Activated T-cell treated with anti-CD3 and anti-CD28 coated beads for 24 hours (primary cell): ENCODE results near the gene ACP1.

Experiments
- DNase-seq: peaks from one replicate; pipeline ENCODE4 v3.0.0-alpha.2; 2020; ENCODE audit warnings: low read depth

ACP1 gene

DNA sequence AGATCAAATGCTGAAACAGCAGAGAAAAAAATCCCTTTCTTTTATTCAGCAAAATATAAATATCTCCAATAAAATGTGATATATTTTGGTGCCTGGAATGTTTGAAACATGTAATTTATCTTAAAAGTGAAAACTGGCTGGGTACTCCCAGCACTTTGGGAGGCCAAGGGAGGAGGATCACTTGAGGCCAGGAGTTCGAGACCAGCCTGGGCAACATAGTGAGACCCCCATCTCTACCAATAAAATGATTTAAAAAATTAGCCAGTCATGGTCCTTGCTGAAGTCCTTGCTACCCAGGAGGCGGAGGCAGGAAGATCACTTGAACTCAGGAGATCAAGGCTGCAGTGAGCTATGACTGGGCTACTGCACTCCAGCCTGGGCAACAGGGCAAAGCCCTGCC, 9.6 kb upstream of the ACP1 start:
- DNase-seq: no peak

DNA sequence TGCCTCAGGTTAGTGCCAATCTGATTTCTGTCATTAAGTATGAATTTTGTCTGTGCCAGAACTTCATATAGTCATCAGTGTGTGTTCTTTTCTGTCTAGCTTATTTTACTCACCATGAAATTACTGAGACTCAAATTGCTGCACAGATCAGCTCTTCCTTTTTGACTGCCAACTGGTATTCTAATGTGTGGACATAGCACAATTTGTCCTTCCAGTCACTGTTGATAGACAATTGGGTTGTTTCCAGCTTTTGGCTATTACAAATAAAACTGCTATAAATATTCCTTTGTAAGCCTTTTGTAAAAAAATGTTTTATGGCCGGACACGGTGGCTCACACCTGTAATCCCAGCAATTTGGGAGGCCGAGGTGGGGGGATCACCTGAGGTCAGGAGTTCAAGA, 8.7 kb upstream of the ACP1 start:
- no peak for DNase-seq

DNA sequence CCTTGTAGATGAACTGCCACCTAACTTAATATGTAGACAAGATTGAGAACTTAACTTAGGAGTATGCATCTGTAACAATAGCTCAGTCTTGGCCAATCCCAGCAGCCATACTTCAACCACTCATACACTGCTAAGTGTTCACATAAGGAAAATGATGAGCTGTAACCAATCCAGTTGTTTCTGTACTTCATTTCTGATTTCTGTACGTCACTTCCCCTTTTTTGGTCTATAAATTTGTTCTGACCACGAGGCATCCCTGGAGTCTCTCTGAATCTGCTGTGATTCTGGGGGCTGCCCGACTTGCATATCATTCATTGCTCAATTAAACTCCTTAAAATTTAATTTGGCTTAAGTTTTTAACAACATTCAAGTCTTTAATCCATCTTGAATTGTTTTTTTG, 7.3 kb upstream of the ACP1 start:
- DNase-seq: no peak

DNA sequence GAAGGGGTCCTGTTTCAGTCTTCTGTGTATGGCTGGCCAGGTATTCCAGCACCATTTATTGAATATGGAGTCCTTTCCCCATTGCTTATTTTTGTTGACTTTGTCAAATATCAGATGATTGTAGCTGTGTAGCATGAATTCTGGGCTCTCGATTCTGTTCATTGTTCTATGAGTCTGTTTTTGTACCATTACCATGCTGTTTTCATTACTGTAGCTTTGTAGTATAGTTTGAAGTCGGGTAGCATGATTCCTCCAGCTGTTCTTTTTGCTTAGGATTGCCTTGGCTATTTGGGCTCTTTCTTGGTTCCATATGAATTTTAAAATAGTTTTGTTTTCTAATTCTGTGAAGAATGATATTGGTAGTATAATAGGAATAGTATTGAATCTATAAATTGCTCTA, 6.9 kb upstream of the ACP1 start:
- DNase-seq: no peak

DNA sequence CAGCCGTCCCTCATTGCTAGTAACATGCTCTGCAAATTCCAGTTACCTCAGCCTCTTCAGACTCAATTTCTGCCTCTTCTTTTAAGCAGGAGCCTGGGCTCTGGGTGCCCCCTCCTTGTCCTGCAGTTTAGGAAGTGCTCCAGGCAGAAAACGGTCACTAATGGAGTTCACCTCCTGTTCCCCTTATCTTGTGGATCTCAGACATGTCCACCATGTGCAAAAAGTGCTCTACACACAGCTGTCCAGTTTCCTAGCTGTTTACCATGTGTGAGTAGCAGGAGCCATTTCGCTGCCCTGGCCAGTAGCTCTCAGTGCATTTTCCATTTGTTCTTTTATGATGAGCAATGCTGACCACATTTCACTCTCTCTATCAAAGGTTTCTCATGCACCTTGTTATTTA, 5.8 kb upstream of the ACP1 start:
- no peak for DNase-seq

DNA sequence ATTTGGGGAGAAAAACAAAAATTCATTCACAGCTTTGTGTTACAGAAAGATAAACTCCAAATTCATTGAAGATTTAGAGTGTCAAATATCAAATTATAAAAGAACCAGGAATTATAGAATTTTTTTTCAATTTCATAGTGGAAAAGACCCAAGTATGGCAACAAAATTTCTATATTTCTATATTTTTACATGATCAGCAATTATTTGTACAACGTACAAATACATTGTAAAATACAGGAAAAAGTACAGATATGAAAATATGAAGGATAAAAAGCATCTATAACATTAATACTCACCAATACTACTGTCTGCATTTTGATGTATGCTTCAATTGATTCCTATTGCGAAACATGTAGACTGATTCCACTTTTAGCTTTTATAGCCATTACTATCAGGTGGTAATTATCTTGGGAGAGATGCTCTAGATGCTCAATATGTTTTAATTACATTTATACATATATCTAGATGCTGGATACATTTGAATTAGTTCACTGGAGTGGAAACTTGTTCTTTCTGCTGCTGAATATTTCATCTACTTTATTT, 4.9 kb upstream of the ACP1 start:
- DNase-seq: no peak

DNA sequence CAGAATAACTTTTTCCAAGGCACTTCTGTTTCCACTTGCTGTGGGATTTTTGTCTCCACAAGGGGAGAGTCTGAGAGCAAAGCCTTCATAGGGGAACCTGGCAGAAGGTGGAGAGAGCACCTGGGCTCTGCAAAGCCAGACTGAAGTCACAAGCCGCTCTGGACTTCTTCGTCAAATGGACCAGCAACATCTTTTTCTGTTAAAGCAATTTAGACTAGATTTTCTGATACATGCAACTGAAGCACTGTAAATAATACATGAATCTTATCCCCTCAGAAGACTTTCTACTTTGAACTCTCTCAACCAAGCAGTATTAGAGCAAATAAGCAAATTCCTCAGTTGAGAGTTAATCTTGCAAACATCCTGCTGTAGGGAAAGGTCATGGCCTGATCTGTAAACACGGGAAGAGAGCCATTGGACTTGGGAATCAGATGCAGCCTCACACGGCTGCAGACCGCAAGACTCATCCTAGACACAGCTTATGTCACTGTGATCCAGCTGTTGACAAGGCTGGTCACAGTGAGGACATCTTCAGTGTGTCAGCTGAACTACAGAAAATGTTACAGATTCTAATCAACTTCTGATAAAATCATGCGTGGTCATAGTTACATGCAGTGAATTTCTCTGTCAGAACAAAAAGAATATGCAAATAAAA, 4.1 kb upstream of the ACP1 start:
- no peak for DNase-seq

DNA sequence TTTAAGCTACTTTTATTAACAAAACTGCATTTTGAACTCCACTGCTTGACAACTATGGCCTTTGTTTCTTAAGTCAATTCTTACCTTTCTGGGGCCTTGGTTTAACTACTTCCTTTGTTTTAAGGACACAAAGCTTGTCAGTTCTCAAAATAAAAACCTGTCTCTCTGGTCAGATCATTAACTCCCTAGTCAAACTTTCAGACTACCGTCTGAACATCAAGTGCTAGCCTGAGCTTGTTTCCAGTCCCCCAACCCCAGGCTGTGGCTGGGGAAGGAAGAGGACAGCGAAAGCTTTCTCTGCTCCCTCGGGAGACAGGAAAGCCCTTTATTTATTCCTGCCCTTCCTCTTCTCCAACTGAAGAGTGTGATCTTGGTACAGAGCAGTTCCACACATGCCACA, 2.6 kb upstream of the ACP1 start:
- DNase-seq: no peak

DNA sequence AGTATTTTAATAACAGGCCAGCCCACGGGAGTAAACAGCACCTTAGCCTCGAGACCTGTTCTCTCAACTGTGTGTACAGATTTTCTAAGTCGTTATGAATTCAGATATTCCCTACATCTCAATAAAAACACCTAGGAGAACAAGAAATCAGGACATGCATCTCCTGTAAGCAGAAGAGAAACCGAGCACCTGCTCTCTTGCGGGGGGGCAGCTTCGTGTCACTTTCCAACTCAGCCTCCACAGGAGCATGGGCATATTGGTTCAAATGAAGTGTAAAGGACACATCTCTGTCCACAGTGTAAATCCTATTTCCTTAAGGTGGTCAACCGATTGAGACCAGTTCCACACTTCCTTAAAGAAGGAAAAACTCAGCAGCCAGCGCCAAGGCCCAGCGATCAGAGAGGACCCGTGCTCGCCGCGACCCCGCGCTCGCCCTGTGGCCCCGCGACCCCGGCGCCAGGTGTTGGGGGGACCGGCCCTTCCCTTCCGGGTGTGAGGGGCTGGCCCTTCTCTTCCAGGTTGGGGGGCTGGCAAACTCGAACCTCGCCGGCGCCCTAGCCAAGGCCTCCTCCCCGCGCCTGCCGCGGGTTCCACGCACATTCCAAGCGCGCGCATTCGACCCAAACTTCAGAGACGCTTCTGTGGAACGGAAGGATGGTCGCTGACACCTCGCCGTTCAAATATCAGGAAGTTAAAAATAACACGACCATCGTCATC, 1.6 kb upstream of the ACP1 start:
- DNase-seq: no peak

DNA sequence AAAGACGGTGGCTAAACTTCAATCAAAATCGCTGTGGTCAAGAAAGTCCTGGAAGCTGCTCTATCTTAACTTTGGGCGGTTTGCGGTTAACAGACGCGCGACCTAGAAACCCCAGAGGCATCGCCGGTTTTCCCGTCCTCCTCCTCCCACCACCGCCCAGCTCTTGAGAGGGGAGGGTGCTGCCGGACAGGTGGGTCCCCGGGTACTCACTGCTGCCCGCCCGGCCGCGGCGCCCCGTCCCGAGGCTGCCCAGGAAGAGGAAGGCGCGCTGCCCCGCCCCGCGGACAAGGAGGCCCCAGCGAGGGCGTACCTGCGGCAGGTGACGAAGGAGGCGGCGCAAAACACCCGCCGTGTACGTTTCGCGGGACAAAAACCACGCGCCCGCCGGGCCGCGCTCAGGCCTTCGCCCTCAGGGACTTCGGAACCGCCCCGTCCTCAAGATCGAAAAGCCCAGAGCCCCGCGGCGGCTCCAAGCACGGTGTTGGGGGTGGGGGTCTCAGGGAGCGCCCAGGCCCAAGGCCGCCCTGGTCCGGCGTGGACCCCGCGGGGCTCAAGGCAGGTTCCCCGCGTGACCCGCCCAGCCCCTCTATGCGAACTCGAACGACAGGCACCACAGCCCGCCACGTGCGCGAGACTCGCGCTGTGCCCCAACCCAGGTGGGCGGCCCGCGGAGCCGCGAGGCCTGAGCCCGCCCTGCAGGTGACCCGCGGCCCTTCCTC, 814 bp upstream of the ACP1 start, which contains the start of gene SH3YL1:
TSS of gene SH3YL1 (minus strand) at position 259 of the 719 bp plus-strand sequence. CDS start at position 211, 48 bp downstream.
- DNase-seq: no peak

DNA sequence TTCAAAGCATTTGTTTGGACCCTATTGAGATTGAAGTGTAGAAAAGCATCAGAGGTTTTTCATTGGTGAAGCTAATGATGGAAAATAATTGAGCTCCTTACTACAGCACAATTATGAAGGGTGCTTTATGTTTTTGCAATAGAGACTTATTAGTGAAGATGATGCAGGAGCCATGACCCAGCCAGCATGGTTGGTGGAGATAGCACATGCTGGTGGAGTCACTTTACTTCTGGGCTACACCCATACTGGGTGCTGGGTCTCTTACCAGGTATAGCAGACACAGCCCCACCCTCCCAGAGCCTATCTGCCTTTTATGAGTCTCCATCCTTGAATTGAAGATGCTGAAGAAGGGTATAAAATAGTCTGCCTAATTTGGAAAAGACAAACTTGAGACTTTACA, 3.6 kb downstream of the ACP1 start:
- DNase-seq: no peak

DNA sequence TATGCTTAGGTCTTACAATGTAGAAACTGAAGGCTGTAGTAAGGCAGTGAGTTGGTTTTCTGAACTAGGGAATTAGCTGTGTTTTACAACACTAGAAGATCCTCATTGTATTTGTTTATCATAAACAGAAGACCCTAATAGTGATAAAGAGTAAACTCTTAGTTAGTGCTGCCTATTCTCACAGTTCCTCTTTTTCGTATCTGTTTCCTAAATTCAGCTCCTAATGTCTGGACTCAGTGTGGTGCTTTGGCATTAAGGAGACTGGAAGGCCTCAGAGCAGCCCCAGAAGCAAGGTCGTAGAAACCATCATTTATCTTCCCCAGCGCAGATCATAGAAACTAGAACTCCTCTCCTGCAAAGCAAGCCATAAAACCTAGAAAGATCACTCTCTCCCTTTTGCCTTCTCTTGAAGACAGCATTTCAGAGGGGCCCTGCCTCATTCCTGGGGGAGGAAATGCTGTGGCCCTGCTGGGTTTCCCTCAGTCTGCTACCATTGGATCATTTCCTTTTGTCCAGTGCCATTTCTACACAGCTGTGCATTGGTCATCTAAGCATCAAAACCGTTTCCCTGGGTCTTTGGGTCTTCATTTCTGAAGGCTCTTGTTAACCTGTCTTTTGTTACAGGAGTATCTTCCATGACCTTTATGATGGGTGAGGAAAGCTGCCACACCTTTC, 4.7 kb downstream of the ACP1 start:
- DNase-seq: no peak

DNA sequence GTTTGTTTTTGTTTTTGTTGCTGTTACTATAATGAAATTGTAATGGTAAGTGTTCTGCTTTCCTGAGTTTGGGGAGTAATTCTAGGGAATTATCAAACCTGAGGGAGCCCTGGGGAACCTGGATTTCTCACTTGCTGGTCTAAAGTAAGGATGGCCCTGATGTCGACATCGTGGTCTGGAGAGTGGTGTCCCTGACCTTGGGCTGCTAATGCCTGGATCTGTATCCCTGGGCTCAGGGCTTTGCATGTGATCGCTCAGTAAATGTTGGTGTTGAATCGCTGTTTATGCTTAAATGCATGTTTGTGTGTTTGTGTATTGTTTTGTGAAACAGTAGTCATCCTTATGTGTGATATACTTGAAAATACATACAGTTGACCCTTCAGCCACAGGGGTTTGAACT, 6.1 kb downstream of the ACP1 start:
- DNase-seq: no peak

DNA sequence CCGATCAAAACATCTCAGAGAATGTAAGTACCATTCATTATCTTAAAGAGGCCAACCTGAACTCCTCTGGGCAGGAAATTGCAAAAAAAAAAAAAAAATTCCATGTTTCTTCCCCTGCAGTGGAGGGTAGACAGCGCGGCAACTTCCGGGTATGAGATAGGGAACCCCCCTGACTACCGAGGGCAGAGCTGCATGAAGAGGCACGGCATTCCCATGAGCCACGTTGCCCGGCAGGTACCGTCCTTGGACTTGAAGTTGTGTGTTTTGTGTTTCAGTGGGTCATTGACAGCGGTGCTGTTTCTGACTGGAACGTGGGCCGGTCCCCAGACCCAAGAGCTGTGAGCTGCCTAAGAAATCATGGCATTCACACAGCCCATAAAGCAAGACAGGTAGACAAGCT, 7.2 kb downstream of the ACP1 start:
- DNase-seq: no peak

DNA sequence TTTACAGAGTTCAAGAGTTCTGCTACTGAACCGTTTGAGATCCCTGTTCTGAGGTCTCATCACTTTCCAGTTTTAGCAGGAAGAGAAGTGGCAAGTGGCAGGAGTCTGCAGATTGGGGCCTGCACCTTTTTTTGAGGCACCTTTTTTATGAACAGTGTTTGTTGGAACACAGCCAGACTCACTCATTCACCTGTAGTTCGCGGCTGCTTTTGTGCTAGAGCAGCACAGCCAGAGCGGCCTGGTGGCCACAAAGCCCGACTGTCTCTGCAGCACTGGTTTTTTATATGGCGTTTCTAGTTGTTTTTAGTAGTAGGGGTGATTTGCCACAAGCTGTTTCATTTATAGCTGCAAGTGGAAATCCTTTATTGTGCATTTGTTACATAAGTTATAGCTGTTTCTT, 8.6 kb downstream of the ACP1 start:
- no peak for DNase-seq

DNA sequence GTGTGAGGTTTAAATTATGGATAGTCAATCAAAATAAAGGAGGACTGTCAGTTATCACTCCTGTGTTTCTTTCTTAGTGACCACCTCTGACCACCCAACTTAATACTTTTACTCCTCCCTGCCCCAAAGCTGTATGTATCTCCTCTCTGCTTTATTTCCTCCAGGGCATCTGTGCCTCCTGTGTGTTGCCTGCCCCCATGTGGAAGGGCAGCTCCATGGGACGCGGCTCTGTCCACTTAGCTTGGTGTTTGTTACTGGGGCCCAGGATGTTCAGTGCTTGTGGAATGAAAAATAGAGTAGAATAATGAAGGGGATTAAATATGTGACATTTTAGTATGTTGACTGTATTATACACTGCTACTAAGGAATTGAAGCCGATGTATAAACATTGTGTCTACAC, 9.8 kb downstream of the ACP1 start:
- DNase-seq: no peak

DNA sequence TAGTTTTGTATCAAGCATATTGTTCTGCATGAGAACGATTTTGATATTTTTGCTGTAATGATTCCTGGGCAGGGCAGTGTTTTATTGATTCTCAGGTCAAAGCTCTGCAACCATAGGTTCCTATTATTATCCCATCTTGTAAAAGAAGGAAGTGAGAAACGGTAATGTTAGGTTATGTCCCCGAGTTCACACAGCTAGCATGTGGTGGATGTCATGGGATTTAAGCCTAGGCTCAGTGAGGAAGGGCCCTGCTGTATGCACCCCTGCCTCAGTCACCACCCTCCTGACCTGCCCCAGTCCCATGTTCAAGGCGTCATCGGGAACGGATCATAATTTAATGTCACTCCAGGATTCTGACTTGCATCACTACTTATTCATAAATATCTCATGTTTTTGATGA, 10.7 kb downstream of the ACP1 start:
- DNase-seq: no peak

DNA sequence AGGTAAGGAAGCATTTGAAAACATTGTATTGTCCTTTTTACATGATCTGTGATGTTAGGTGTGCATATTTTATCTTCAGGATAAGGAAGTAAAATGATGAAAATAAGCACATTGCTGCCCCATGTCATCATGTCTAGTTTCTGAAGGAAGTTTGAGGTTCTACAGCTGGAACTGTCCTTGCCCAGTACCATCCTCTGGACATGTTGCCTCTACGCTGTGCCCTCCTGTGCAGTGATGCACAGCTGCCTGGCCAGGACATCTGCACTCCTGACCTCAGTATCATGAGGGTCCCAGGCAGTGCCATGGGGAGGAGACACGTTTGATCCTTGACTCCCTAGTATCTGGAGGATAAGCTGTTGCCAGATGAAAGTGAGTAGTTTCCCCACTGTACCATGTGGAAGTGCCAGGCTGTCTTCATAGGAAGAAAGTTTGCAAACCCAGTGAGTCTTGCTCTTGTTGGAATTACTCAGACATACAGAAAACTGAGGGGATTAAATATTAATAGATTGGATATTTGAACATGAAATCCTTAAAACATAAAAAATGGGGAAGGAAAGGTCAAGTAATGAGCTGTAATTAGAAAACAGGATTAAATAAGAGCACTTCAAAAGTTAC, 13.7 kb downstream of the ACP1 start:
- no peak for DNase-seq

DNA sequence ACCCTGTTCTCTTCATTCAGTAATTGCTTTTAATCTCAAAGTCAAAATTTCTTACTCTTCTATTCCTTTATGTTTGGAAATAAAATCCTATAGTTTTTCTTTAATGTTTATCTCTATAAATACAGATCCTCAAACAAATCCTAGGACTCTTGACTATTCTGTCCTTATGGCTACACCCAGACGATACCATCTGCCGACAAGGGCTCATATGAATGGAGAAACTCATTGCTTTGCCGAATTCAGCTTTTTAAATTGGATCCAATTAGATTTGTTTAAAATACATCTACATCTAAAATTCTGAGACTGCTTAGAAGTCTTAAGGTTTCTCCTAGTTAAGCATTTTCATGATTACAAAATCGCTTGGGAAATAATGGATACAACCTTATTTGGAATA, 14.2 kb downstream of the ACP1 start:
- no peak for DNase-seq

DNA sequence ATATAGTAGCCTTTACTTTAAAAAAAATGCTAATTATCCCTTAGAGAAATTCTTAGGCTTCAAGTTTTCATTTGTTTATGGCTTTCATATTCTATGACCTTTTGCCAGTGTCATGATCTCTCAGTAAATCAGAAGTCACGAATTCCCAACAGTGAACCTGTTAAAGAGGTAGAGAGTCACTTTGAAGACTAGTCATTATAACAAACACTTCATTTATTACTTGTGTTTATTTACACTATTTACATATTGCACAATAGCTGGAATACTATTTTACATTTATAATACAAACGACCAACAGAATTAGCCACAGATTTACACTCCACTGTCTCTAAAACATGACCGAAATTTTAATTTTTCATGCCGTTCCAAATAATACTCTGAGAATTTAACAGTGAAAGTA, 14.6 kb downstream of the ACP1 start:
- no peak for DNase-seq

DNA sequence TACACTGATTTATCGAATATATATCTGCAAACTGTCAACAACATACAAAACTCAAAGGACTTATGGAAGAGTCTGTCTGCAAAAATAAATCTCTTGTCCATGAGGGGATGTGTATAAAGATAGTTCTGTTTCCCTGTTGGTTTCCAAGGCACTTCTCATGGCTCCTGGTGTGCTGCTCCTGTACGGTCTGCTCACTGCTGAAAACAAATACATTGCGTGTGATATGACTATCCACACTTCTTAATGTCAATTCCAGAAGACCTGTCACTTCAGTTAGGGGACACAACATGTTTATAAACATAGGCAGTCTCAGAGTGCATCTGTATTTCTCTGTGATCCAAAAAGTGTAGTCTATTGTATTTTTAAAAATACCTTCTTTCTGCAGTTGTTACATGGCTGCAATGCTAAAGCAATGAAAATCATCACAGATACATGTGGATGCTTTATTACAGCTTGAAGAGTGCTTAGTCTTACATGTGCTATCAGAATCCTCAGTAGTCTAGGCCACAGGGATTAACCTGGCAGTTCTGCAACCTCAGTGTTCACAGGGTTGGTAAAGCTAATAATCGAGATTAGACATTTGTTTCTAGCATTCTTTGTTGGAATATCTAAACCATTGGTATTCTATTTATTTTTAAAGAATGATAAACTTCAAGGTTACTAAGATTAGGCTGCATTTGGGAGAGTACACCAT, 15.4 kb downstream of the ACP1 start:
- DNase-seq: no peak
